NCI-H1930 (cell line): ENCODE results near the gene CDH23.
"Not testable (repeated sequence)": the region's sequence is repeated elsewhere in the genome, so short reads cannot be mapped to it uniquely, and the experiment has no call there.

Experiments used
- DNase-seq, 2 experiments: peaks; one replicate each; lab custom pipeline; 2025; lab: John Stamatoyannopoulos, UW

The CDH23 gene

GRCh38 chr10:71838264-71839211 lies 441.8 kb downstream of the CDH23 start:
- DNase-seq = no peak

GRCh38 chr10:71840177-71840957 lies 443.6 kb downstream of the CDH23 start:
- DNase-seq = peak in 1 of 2 experiments; percentile 19

GRCh38 chr10:71840958-71841335 lies 444.2 kb downstream of the CDH23 start:
- no peak for DNase-seq

- DNase-seq = no peak
Measured at GRCh38 chr10:71842422-71842821, 445.7 kb downstream of the CDH23 start.

- DNase-seq = no peak
Measured at GRCh38 chr10:71842856-71843686, 446.4 kb downstream of the CDH23 start.

GRCh38 chr10:71844084-71844483 lies 447.4 kb downstream of the CDH23 start:
- no peak for DNase-seq

- no peak for DNase-seq
Measured at GRCh38 chr10:71844695-71845094, 448.0 kb downstream of the CDH23 start.

GRCh38 chr10:71845410-71846405 lies 449.0 kb downstream of the CDH23 start:
- no peak for DNase-seq

- no peak for DNase-seq
Measured at GRCh38 chr10:71846816-71847215, 450.1 kb downstream of the CDH23 start.

GRCh38 chr10:71847418-71847817 lies 450.7 kb downstream of the CDH23 start:
- no peak for DNase-seq

GRCh38 chr10:71848325-71849275 lies 451.9 kb downstream of the CDH23 start:
- DNase-seq = no peak

- no peak for DNase-seq
Measured at GRCh38 chr10:71849461-71849908, 452.8 kb downstream of the CDH23 start.

GRCh38 chr10:71850021-71850742 lies 453.5 kb downstream of the CDH23 start:
- no peak for DNase-seq

GRCh38 chr10:71850743-71851464 lies 454.2 kb downstream of the CDH23 start, which contains the start of gene PSAP:
TSS of gene PSAP (minus strand) at chr10:71851251. CDS start at chr10:71851221, 30 bp downstream.
- peak; percentile 82 to 93 for DNase-seq

GRCh38 chr10:71851465-71852095 lies 454.9 kb downstream of the CDH23 start:
- DNase-seq = not testable (repeated sequence)

- no peak for DNase-seq
Measured at GRCh38 chr10:71852355-71852937, 455.7 kb downstream of the CDH23 start.

GRCh38 chr10:71854031-71854430 lies 457.3 kb downstream of the CDH23 start:
- DNase-seq = no peak
